CD14-positive monocyte (primary cell): ENCODE results near the gene WNT7B. TPM values are rescaled to one million over a fixed set of nuclear protein-coding genes. Genes with fewer than 3 reads are reported as not detected.

Source experiments
- DNase-seq, 3 donors: peaks; one replicate each; pipeline ENCODE4 v3.0.0-alpha.2; 2011 to 2022
- H2AFZ ChIP-seq: 2 replicates; pipeline ENCODE4 v1.6.0; 2012; ENCODE audit warnings: mild to moderate bottlenecking, low read depth, low read length, inconsistent platforms; ENCODE audit not compliant: insufficient read depth, poor library complexity, severe bottlenecking
- H3K27ac ChIP-seq, 2 donors: 1 replicate in 1 of 2; 2 replicates in 1 of 2; pipeline ENCODE4 v1.5.1; 2012 to 2013; ENCODE audit warnings: low read length in 2 of 2, control low read depth in 1 of 2, inconsistent platforms in 1 of 2, low read depth in 1 of 2, mild to moderate bottlenecking in 1 of 2
- H3K27me3 ChIP-seq, 2 donors: one replicate each; pipeline versions ENCODE4 v1.6.0 to v1.6.1; 2011 to 2013; ENCODE audit warnings: low read length in 2 of 2; ENCODE audit not compliant: control insufficient read depth in 2 of 2, insufficient read depth in 2 of 2
- H3K36me3 ChIP-seq, 2 donors: replicated peaks in 1 of 2; 1 replicate in 1 of 2; 2 replicates in 1 of 2; pipeline versions ENCODE4 v1.5.1 to v1.6.1; 2012 to 2013; ENCODE audit warnings: low read length in 2 of 2, control low read depth in 1 of 2, inconsistent platforms in 1 of 2, mild to moderate bottlenecking in 1 of 2; ENCODE audit not compliant: insufficient read depth in 2 of 2, control insufficient read depth in 1 of 2
- H3K4me1 ChIP-seq, 2 donors: 1 replicate in 1 of 2; 2 replicates in 1 of 2; pipeline versions ENCODE4 v1.5.1 to v1.6.1; 2012 to 2013; ENCODE audit warnings: low read length in 2 of 2, control low read depth in 1 of 2, inconsistent platforms in 1 of 2, mild to moderate bottlenecking in 1 of 2, moderate library complexity in 1 of 2; ENCODE audit not compliant: insufficient read depth in 2 of 2, control insufficient read depth in 1 of 2
- H3K4me2 ChIP-seq: replicated peaks from 2 replicates; pipeline ENCODE3; 2012; ENCODE audit warnings: low read length, moderate library complexity, mild to moderate bottlenecking; ENCODE audit not compliant: poor library complexity, severe bottlenecking; ENCODE audit errors: extremely low read depth
- H3K4me3 ChIP-seq, 3 experiments: fragments of 200-600 bp in 1 of 3; sonication (generic) in 1 of 3; replicated peaks in 1 of 3; 1 replicate in 2 of 3; 2 replicates in 1 of 3; pipeline ENCODE4 v1.5.1; 2011 to 2013; ENCODE audit warnings: low read length in 3 of 3, mild to moderate bottlenecking in 3 of 3, control low read depth in 2 of 3, low read depth in 2 of 3, inconsistent platforms in 1 of 3, moderate library complexity in 1 of 3
- H3K79me2 ChIP-seq: 2 replicates; pipeline ENCODE4 v1.6.0; 2012; ENCODE audit warnings: mild to moderate bottlenecking, control low read depth, inconsistent platforms, low read length, moderate library complexity; ENCODE audit not compliant: insufficient read depth
- H3K9ac ChIP-seq: 2 replicates; pipeline ENCODE4 v1.6.0; 2017; ENCODE audit warnings: low read length, mild to moderate bottlenecking; ENCODE audit not compliant: insufficient read depth, poor library complexity, severe bottlenecking
- H3K9me3 ChIP-seq, 2 donors: replicated peaks in 1 of 2; 1 replicate in 1 of 2; 2 replicates in 1 of 2; pipeline versions ENCODE4 v1.5.1 to v1.6.1; 2012 to 2013; ENCODE audit warnings: low read length in 2 of 2, control low read depth in 1 of 2; ENCODE audit not compliant: control insufficient read depth in 1 of 2, insufficient read depth in 1 of 2
- H4K20me1 ChIP-seq: 2 replicates; pipeline ENCODE4 v1.6.0; 2012; ENCODE audit warnings: mild to moderate bottlenecking, low read length, control low read depth, moderate library complexity; ENCODE audit not compliant: insufficient read depth
- H3K27ac Mint-ChIP-seq, 7 donors: one replicate each; pipeline ENCODE4 v1.8.0; 2020; ENCODE audit warnings: mild to moderate bottlenecking in 7 of 7, mixed read lengths in 7 of 7, moderate library complexity in 6 of 7, inconsistent platforms in 2 of 7
- H3K27me3 Mint-ChIP-seq, 3 donors: one replicate each; pipeline ENCODE4 v1.8.0; 2021 to 2022; ENCODE audit warnings: low read depth in 3 of 3, mild to moderate bottlenecking in 3 of 3, mixed read lengths in 3 of 3, moderate library complexity in 3 of 3, inconsistent platforms in 1 of 3
- H3K36me3 Mint-ChIP-seq, 2 donors: one replicate each; pipeline ENCODE4 v1.8.0; 2020; ENCODE audit warnings: mixed read lengths in 2 of 2, inconsistent platforms in 1 of 2, mild to moderate bottlenecking in 1 of 2
- H3K4me1 Mint-ChIP-seq: one replicate; pipeline ENCODE4 v1.8.0; 2020; ENCODE audit warnings: mild to moderate bottlenecking, mixed read lengths
- H3K4me3 Mint-ChIP-seq, 2 donors: one replicate each; pipeline ENCODE4 v1.8.0; 2020; ENCODE audit warnings: mild to moderate bottlenecking in 2 of 2, mixed read lengths in 2 of 2, moderate library complexity in 1 of 2
- H3K9me3 Mint-ChIP-seq, 7 donors: one replicate each; pipeline ENCODE4 v1.8.0; 2020 to 2022; ENCODE audit warnings: mixed read lengths in 7 of 7, mild to moderate bottlenecking in 6 of 7, moderate library complexity in 6 of 7, inconsistent platforms in 2 of 7
- CTCF ChIP-seq: fragments of 200-600 bp; IDR thresholded peaks from one replicate; pipeline ENCODE4 v1.8.0; 2022; ENCODE audit warnings: antibody characterized with exemption, mild to moderate bottlenecking
- WGBS: methylation state at CpG from one replicate; pipeline ENCODE4 v1.1.5; 2013; ENCODE audit warnings: missing lambda C conversion rate; ENCODE audit not compliant: insufficient coverage; 5-methylcytosine and 5-hydroxymethylcytosine counted together
- intact Hi-C, 2 donors: fragments of 100-400 bp; cut with micrococcal nuclease; formaldehyde crosslinking; loops; one replicate each; pipeline versions ENCODE4 v1.15.0 to v1.15.1; 2023
- polyA plus RNA-seq, 3 donors: library from polyadenylated mRNA; depleted of rRNA in 1 of 3; unstranded in 2 of 3; stranded (reverse) in 1 of 3; fragments of 300-500 nt in 2 of 3; fragments of >200 nt in 1 of 3; fragmentation: Illumina TruSeq in 2 of 3; gene quantifications; 1 replicate in 2 of 3; 2 replicates in 1 of 3; pipeline ENCODE4 v1.2.3, GENCODE V29; 2012 to 2021

WNT7B gene
- polyA plus RNA-seq, 3 donors: not detected

GRCh38 chr22:45972091-45972888 lies 4.7 kb downstream of the WNT7B start:
- intact Hi-C loops: no loop called here
- H3K79me2 ChIP-seq: no peaks in the 10 kb centered on the region
- H3K36me3 ChIP-seq: no peaks in the 10 kb centered on the region
- H3K9me3 ChIP-seq: peaks cover 0 to 32% of the 10 kb centered on the region in 2 donors
- no peak overlapping the region for H3K27ac ChIP-seq
- H3K27me3 ChIP-seq: peaks cover 42 to 83% of the 10 kb centered on the region in 2 donors
- H3K9ac ChIP-seq: no peak overlapping the region
- Mint-ChIP-seq H3K4me1 (peaks cover 7% of the 10 kb centered on the region), H3K4me3 (peak overlapping the region in 1 of 2 donors; percentile 74), H3K27me3 (peaks cover 71 to 89% (median 77%) of the 10 kb centered on the region in 3 donors), H3K27ac (no peak overlapping the region), H3K9me3 (peaks cover 0 to 19% (median under 1%) of the 10 kb centered on the region in 7 donors), H3K36me3 (peaks cover 0 to 2% of the 10 kb centered on the region in 2 donors)
- no peak overlapping the region for H3K4me3 ChIP-seq
- no peak overlapping the region for H2AFZ ChIP-seq
- TF ChIP-seq CTCF: no peak
- WGBS: 9% methylated on average over 83 of the region's 83 CpGs
- no peak overlapping the region for H3K4me2 ChIP-seq
- DNase-seq: no peak
- H3K4me1 ChIP-seq: peaks cover 0 to 7% of the 10 kb centered on the region in 2 donors
- no peaks in the 10 kb centered on the region for H4K20me1 ChIP-seq

- Histone ChIP-seq H3K79me2 (no peaks in the 10 kb centered on the region), H3K9me3 (peaks cover 0 to 32% of the 10 kb centered on the region in 2 donors), H3K27me3 (peaks cover 42 to 85% of the 10 kb centered on the region in 2 donors), H3K4me1 (peaks cover 0 to 6% of the 10 kb centered on the region in 2 donors), H3K9ac (no peak overlapping the region), H4K20me1 (no peaks in the 10 kb centered on the region), H3K4me2 (no peak overlapping the region), H3K27ac (no peak overlapping the region), H2AFZ (no peak overlapping the region), H3K36me3 (no peaks in the 10 kb centered on the region), H3K4me3 (no peak overlapping the region)
- peaks cover 0 to 18% (median 0%) of the 10 kb centered on the region in 7 donors for H3K9me3 Mint-ChIP-seq
- H3K27me3 Mint-ChIP-seq: peaks cover 76 to 92% (median 77%) of the 10 kb centered on the region in 3 donors
- H3K4me3 Mint-ChIP-seq: peak overlapping the region in 1 of 2 donors; percentile 42
- TF ChIP-seq CTCF: no peak
- DNase-seq: no peak
- no peak overlapping the region for H3K27ac Mint-ChIP-seq
- intact Hi-C loops: no loop called here
- peaks cover 7% of the 10 kb centered on the region for H3K4me1 Mint-ChIP-seq
- 5% methylated on average over 65 of the region's 66 CpGs for WGBS
- peaks cover 0 to 2% of the 10 kb centered on the region in 2 donors for H3K36me3 Mint-ChIP-seq
These were observed 5.4 kb downstream of the WNT7B start for GRCh38 chr22:45971408-45972028.
